SU-DHL-6 (cell line): ENCODE measurements around the gene SPOCK1.
A peak's percentile ranks its signal among the peaks of the same experiment; 100 is the strongest.

Experiments
- EZH2phosphoT487 ChIP-seq: fragments of 200-600 bp; sonication (generic), shearing (Covaris generic); conservative IDR thresholded peaks from 2 replicates; pipeline ENCODE4 v1.6.1; 2018; ENCODE audit warnings: mild to moderate bottlenecking, antibody characterized with exemption, low read length, moderate library complexity, mixed read lengths
- TF ChIP-seq, protein P1 (sequence below): fragments of 200-600 bp; sonication (generic); IDR thresholded peaks from one replicate; pipeline ENCODE4 v1.5.1; 2017; ENCODE audit warnings: antibody characterized with exemption, mild to moderate bottlenecking, low read length, moderate library complexity; ENCODE audit not compliant: insufficient read depth, poor library complexity, severe bottlenecking

DNA sequence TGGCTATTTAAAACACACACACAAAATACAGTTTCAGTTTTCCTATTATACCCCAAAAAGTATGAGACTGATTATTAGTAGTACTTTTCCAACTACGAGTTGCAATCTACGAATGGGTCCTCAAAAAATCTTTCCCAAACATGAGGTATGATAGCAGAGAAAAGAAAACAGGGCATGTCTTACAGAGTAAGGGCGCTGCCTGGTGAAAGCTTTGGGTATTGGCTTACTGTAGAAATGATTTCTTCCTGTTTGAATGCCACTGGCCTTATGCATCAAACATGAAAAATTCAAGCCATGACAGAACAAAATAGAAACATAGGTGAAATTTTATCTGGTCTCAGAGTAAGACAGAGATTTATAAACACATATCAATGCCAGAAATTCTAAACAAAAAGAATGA lies 448.0 kb downstream of the SPOCK1 start:
- TF ChIP-seq, protein P1, sequence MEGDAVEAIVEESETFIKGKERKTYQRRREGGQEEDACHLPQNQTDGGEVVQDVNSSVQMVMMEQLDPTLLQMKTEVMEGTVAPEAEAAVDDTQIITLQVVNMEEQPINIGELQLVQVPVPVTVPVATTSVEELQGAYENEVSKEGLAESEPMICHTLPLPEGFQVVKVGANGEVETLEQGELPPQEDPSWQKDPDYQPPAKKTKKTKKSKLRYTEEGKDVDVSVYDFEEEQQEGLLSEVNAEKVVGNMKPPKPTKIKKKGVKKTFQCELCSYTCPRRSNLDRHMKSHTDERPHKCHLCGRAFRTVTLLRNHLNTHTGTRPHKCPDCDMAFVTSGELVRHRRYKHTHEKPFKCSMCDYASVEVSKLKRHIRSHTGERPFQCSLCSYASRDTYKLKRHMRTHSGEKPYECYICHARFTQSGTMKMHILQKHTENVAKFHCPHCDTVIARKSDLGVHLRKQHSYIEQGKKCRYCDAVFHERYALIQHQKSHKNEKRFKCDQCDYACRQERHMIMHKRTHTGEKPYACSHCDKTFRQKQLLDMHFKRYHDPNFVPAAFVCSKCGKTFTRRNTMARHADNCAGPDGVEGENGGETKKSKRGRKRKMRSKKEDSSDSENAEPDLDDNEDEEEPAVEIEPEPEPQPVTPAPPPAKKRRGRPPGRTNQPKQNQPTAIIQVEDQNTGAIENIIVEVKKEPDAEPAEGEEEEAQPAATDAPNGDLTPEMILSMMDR = peak; percentile 15
- TF ChIP-seq EZH2phosphoT487 = no peak
